Measurements from ENCODE around the gene NLN.
"Not testable (repeated sequence)": the region's sequence is repeated elsewhere in the genome, so short reads cannot be mapped to it uniquely, and the experiment has no call there.

NLN gene

DNA sequence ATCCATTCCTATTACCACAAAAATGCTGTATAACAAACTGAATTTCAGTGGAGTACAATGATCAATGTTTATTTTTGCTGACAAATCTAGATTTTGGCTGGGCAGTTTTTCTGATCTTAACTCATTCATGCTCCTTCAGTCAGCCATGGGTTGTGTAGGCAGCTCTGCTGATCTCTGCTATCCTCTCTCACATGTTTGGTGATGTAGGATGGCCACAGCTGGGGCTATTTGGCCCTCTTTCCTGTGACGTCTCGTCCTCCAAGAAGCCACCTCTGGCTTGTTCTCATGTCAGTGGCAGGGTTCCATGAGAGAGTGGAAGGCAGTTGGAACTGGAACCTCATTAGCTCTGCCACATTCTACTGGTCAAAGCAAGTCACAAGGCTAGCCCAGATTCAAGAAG is 8.9 kb downstream of the NLN start:
- H3K79me2 ChIP-seq: no peaks in the 10 kb centered on the region
- TF ChIP-seq, protein P1, sequence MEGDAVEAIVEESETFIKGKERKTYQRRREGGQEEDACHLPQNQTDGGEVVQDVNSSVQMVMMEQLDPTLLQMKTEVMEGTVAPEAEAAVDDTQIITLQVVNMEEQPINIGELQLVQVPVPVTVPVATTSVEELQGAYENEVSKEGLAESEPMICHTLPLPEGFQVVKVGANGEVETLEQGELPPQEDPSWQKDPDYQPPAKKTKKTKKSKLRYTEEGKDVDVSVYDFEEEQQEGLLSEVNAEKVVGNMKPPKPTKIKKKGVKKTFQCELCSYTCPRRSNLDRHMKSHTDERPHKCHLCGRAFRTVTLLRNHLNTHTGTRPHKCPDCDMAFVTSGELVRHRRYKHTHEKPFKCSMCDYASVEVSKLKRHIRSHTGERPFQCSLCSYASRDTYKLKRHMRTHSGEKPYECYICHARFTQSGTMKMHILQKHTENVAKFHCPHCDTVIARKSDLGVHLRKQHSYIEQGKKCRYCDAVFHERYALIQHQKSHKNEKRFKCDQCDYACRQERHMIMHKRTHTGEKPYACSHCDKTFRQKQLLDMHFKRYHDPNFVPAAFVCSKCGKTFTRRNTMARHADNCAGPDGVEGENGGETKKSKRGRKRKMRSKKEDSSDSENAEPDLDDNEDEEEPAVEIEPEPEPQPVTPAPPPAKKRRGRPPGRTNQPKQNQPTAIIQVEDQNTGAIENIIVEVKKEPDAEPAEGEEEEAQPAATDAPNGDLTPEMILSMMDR (IDR thresholded peaks at IDR 0.05): no peak
- H3K36me3 ChIP-seq (ENCODE audit: control insufficient read depth, insufficient read depth, low read length): no peaks in the 10 kb centered on the region
- no peak overlapping the region for H3K4me3 ChIP-seq (ENCODE audit: low read depth, low read length)
- no peaks in the 10 kb centered on the region for H3K27me3 ChIP-seq (ENCODE audit: control insufficient read depth, insufficient read depth, low read length)
- no peak overlapping the region for H3K27ac ChIP-seq
- no peaks in the 10 kb centered on the region for H3K4me1 ChIP-seq
- H2AFZ ChIP-seq: no peak overlapping the region
- H3K4me2 ChIP-seq (ENCODE audit: low read length): no peak overlapping the region
- no peak overlapping the region for H3K9ac ChIP-seq
- no peaks in the 10 kb centered on the region for H3K9me3 ChIP-seq (ENCODE audit: control insufficient read depth, low read length)

DNA sequence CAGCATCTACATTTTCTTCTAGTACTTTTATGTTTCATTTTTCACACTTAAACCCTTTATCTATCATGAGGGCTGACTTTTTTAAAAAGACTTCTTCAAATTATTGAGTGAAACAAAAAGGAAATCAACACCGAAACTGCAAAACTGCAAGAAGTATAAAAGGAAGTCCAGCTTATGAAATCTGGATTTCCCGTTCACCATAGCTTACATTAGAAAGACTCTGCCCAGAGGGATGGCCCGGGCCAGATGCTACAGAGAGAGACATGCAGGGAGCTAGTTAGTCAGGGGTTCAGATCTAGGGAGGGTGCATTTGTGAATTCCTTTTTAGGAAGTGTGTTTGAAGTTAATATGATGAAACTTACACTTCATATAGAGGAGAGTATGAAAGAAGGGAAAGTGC is 10.0 kb downstream of the NLN start:
- not testable (repeated sequence) for H3K27ac ChIP-seq; H3K36me3 ChIP-seq (ENCODE audit: control insufficient read depth, insufficient read depth, low read length); H3K9me3 ChIP-seq (ENCODE audit: control insufficient read depth, low read length); H3K4me2 ChIP-seq (ENCODE audit: low read length); H3K4me3 ChIP-seq (ENCODE audit: low read depth, low read length); H3K4me1 ChIP-seq; H3K27me3 ChIP-seq (ENCODE audit: control insufficient read depth, insufficient read depth, low read length); H3K79me2 ChIP-seq; H3K9ac ChIP-seq; H2AFZ ChIP-seq

DNA sequence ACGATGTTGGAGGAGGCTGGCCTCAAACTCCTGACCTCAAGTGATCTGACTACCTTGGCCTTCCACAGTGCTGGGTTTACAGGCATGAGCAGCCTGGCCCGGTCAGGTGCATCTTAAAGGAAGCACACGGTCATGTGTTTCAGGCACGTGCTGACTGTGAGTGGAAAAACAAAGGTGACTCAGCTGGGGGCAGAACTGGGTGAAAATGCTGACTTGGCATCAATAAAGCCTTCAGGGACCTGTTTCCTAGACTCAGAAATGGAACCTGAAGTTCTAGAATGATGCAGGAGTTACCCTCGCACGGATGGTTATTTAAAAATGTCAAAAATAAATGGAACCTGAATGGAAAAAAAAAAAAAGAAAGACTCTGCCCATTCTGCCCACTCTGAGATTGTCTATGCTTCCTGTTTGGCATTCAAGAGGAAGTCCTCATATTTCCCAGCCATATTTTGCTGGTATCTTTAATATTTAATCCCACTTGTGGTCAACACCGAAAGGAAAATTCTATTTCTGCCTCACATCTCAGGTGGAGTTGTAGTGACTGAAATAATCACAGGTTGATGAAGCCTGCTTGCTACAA is 12.3 kb downstream of the NLN start:
- H3K27ac ChIP-seq; H3K9ac ChIP-seq; H3K4me3 ChIP-seq (ENCODE audit: low read depth, low read length); H2AFZ ChIP-seq; H3K9me3 ChIP-seq (ENCODE audit: control insufficient read depth, low read length); H3K4me1 ChIP-seq; H3K4me2 ChIP-seq (ENCODE audit: low read length); H3K27me3 ChIP-seq (ENCODE audit: control insufficient read depth, insufficient read depth, low read length); H3K36me3 ChIP-seq (ENCODE audit: control insufficient read depth, insufficient read depth, low read length); H3K79me2 ChIP-seq: not testable (repeated sequence)

DNA sequence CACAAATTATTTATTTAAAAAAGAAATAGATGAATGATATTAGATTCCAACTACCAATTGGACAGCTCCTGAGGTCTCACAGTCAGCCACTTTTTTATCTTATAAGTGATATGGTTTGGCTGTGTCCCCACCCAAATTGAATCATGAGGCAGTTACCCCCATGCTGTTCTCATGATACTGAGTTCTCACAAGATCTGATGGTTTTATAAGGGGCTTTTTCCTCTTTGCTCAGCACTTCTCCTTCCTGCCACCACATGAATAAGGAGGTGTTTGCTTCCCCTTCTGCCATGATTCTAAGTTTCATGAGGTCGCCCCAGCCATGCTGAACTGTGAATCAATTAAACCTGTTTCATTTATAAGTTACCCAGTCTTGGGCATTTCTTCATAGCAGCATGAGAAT is 12.9 kb downstream of the NLN start:
- Histone ChIP-seq H3K4me1 (no peaks in the 10 kb centered on the region), H3K4me3 (ENCODE audit: low read depth, low read length) (no peak overlapping the region), H3K9me3 (ENCODE audit: control insufficient read depth, low read length) (no peaks in the 10 kb centered on the region), H3K27ac (no peak overlapping the region), H3K4me2 (ENCODE audit: low read length) (no peak overlapping the region), H3K9ac (no peak overlapping the region), H3K79me2 (no peaks in the 10 kb centered on the region), H3K27me3 (ENCODE audit: control insufficient read depth, insufficient read depth, low read length) (no peaks in the 10 kb centered on the region), H2AFZ (no peak overlapping the region), H3K36me3 (ENCODE audit: control insufficient read depth, insufficient read depth, low read length) (no peaks in the 10 kb centered on the region)
- TF ChIP-seq, protein P1 (IDR thresholded peaks at IDR 0.05): no peak

DNA sequence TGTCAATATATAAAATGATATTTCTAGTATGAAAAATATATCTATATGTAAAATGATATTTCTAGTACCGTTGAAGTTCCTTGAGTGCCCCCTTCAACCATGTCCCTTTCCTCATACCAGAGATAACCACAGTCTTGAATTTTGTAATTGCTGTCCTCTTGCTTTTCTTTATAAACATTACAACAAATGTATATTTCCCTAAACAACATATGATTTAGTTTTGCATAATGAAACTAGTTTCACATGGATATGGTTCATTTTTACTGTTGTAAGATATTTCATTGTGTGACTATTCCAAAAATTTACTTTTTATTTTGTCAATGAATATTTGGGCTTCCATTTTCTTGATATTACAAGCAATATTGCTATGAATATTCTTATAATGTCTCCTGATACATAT is 14.0 kb downstream of the NLN start:
- TF ChIP-seq, protein P1 (IDR thresholded peaks at IDR 0.05): no peak
- Histone ChIP-seq H3K9ac (no peak overlapping the region), H3K4me3 (ENCODE audit: low read depth, low read length) (no peak overlapping the region)

DNA sequence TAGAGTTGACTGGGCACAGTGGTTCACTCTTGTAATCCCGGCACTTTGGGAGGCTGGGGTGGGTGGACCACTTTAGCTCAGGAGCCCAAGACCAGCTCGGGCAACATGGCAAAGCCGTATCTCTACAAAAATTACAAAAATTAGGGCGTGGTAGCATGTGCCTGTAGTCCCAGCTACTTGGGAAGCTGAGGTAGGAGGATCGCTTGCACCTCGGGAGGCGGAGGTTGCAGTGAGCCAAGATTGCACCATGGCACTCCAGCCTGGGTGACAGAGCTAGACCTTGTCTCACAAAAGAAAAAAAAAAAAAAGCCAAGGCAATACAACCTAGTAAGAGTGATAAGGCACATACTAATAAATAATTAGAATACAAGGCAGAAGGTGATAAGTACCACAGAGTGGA is 15.8 kb downstream of the NLN start:
- Histone ChIP-seq H3K4me1 (no peaks in the 10 kb centered on the region), H3K79me2 (no peaks in the 10 kb centered on the region), H3K4me2 (ENCODE audit: low read length) (no peak overlapping the region), H3K36me3 (ENCODE audit: control insufficient read depth, insufficient read depth, low read length) (no peaks in the 10 kb centered on the region), H3K9me3 (ENCODE audit: control insufficient read depth, low read length) (no peaks in the 10 kb centered on the region), H2AFZ (no peak overlapping the region), H3K9ac (no peak overlapping the region), H3K4me3 (ENCODE audit: low read depth, low read length) (no peak overlapping the region), H3K27me3 (ENCODE audit: control insufficient read depth, insufficient read depth, low read length) (no peaks in the 10 kb centered on the region), H3K27ac (no peak overlapping the region)
- TF ChIP-seq, protein P1 (IDR thresholded peaks at IDR 0.05): no peak

More for the DNA sequence above, 14.0 kb downstream of the NLN start:
- Histone ChIP-seq H3K27me3 (ENCODE audit: control insufficient read depth, insufficient read depth, low read length) (no peaks in the 10 kb centered on the region), H3K4me1 (no peaks in the 10 kb centered on the region), H3K4me2 (ENCODE audit: low read length) (no peak overlapping the region), H3K36me3 (ENCODE audit: control insufficient read depth, insufficient read depth, low read length) (no peaks in the 10 kb centered on the region), H2AFZ (no peak overlapping the region), H3K79me2 (no peaks in the 10 kb centered on the region), H3K27ac (no peak overlapping the region), H3K9me3 (ENCODE audit: control insufficient read depth, low read length) (no peaks in the 10 kb centered on the region)
